ENCODE measurements around the gene B4GALT4.

DNA sequence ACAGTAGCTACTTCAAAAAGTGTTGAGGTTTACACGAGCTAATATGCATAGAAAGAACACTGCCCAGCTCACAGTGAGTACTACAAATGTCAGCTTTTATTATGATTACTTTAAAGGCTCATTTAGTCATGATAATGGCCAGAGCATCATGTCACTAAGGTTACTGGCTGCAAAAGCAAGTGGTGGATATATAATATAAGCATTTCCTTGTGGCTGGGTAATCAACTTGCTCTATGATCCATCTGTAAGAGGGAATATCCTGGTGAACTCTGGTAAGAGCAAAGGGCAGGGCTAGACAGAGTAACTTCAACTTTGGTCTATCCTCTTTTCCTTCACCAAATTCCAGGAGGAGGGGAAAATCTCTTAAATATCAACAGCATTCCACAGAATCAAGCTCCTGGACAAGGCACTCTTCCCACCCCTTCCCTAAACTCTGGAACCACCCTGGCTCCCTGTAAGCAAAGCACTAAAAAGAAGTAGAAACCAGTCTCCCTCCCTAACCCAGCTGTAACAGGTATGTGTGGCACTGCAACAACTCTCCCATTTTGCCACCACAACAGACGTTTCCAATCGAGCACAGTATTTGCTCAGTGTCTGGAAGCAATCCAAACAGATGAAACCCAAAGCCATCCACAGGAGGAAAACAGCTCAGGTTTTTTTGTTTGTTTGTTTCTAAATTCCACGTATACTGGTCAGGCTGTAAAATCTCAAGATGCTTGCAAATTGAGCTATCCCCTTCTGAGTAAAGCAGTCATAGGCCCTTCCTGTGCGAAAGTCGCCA, 13.4 kb downstream of the B4GALT4 start:
- TF ChIP-seq RFX5 (IDR thresholded peaks at IDR 0.05) = no peak
- no peak for TF ChIP-seq REST (IDR thresholded peaks at IDR 0.05)
- no peak for TF ChIP-seq CTCF (IDR thresholded peaks at IDR 0.05)
- no peak for TF ChIP-seq JUN (IDR thresholded peaks at IDR 0.05)
- TF ChIP-seq, protein P1, sequence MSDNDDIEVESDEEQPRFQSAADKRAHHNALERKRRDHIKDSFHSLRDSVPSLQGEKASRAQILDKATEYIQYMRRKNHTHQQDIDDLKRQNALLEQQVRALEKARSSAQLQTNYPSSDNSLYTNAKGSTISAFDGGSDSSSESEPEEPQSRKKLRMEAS (IDR thresholded peaks at IDR 0.05) = no peak
- no peak for TF ChIP-seq BHLHE40 (IDR thresholded peaks at IDR 0.05; ENCODE audit: low read depth, low read length)
- no peak for TF ChIP-seq RAD21 (conservative IDR thresholded peaks at IDR 0.05 in 1 of 2, IDR thresholded peaks at IDR 0.05 in 1 of 2)
- no peak for TF ChIP-seq POLR2A (IDR thresholded peaks at IDR 0.05; ENCODE audit: low read length)

Data from A549 (cell line).